Bronchial epithelial cell (primary cell): ENCODE data around the gene ABCC3. TPM values are rescaled to one million over a fixed set of nuclear protein-coding genes. Genes with fewer than 3 reads are reported as not detected.
A peak's percentile ranks its signal among the peaks of the same experiment; 100 is the strongest.

Experiments used
- DNase-seq: peaks from one replicate; pipeline ENCODE4 v3.0.0-alpha.2; 2010; ENCODE audit warnings: low read depth
- FAIRE-seq: peaks from 2 replicates; lab custom pipeline; 2011; peaks lifted over from hg19 to GRCh38; lab: Jason Lieb, UNC
- H3K27me3 ChIP-seq: 2 replicates; pipeline ENCODE4 v1.5.1; 2011; ENCODE audit warnings: low read length; ENCODE audit not compliant: control insufficient read depth, insufficient read depth
- H3K36me3 ChIP-seq: 2 replicates; pipeline ENCODE4 v1.5.1; 2011; ENCODE audit warnings: low read length; ENCODE audit not compliant: control insufficient read depth, insufficient read depth
- H3K4me3 ChIP-seq: 2 replicates; pipeline ENCODE4 v1.5.1; 2011; ENCODE audit warnings: mild to moderate bottlenecking, low read depth, low read length, control low read depth
- CTCF ChIP-seq: IDR thresholded peaks from 2 replicates; pipeline ENCODE4 v1.5.1; 2011; ENCODE audit warnings: mild to moderate bottlenecking, moderate library complexity, low read length, control low read depth, inconsistent platforms; ENCODE audit not compliant: insufficient read depth, severe bottlenecking
- total RNA-seq: library from RNA; depleted of rRNA; stranded (reverse); fragments of >200 nt; gene quantifications from 2 replicates; pipeline ENCODE4 v1.2.1, GENCODE V29; 2014

Gene ABCC3
- total RNA-seq, 1 donor from 2014 or later: 33.2 TPM

GRCh38 chr17:50588391-50589049, 46.2 kb upstream of the ABCC3 start:
- H3K4me3 ChIP-seq: no peak overlapping the region
- TF ChIP-seq CTCF: no peak
- H3K36me3 ChIP-seq: no peaks in the 10 kb centered on the region
- H3K27me3 ChIP-seq: no peaks in the 10 kb centered on the region
- no peak for DNase-seq
- no peak for FAIRE-seq

GRCh38 chr17:50589095-50589705, 45.5 kb upstream of the ABCC3 start:
- FAIRE-seq (peak; percentile 95), DNase-seq (peak; percentile 49)
- no peak for TF ChIP-seq CTCF
- no peak overlapping the region for H3K4me3 ChIP-seq
- H3K36me3 ChIP-seq: no peaks in the 10 kb centered on the region
- no peaks in the 10 kb centered on the region for H3K27me3 ChIP-seq

- DNase-seq (no peak), FAIRE-seq (no peak)
- H3K4me3 ChIP-seq: no peak overlapping the region
- H3K36me3 ChIP-seq: no peaks in the 10 kb centered on the region
- TF ChIP-seq CTCF: no peak
- no peaks in the 10 kb centered on the region for H3K27me3 ChIP-seq
These were observed 43.5 kb upstream of the ABCC3 start for GRCh38 chr17:50590946-50591737.

GRCh38 chr17:50593321-50593720, 41.4 kb upstream of the ABCC3 start:
- FAIRE-seq (no peak), DNase-seq (no peak)
- H3K36me3 ChIP-seq: no peaks in the 10 kb centered on the region

GRCh38 chr17:50594128-50594823, 40.4 kb upstream of the ABCC3 start:
- Histone ChIP-seq H3K4me3 (no peak overlapping the region), H3K27me3 (no peaks in the 10 kb centered on the region), H3K36me3 (no peaks in the 10 kb centered on the region)
- FAIRE-seq: no peak
- no peak for TF ChIP-seq CTCF
- no peak for DNase-seq

More at GRCh38 chr17:50593321-50593720, 41.4 kb upstream of the ABCC3 start:
- Histone ChIP-seq H3K4me3 (no peak overlapping the region), H3K27me3 (no peaks in the 10 kb centered on the region)
- TF ChIP-seq CTCF: no peak
